Thoracic aorta (tissue), 2 donors: Measurements from ENCODE around the gene CNDP2. TPM values are rescaled to one million over a fixed set of nuclear protein-coding genes. Genes with fewer than 3 reads are reported as not detected.

Source experiments
- ATAC-seq: fragments of 150-250 bp; one replicate; pipeline ENCODE4 v1.8.0; 2017; ENCODE audit warnings: low read depth; ENCODE audit not compliant: insufficient number of reproducible peaks, low FRiP score
- DNase-seq: peaks from one replicate; pipeline ENCODE4 v3.0.0-alpha.2; 2020; ENCODE audit warnings: low spot score
- H3K27ac ChIP-seq, 2 donors: fragments of 200-600 bp; sonication (generic); 1 replicate in 1 of 2; 2 replicates in 1 of 2; pipeline ENCODE4 v1.5.1; 2016; ENCODE audit warnings: mild to moderate bottlenecking in 2 of 2, moderate library complexity in 2 of 2
- H3K27me3 ChIP-seq: fragments of 200-600 bp; sonication (generic); replicated peaks from 2 replicates; pipeline ENCODE4 v1.6.0; 2016; ENCODE audit warnings: mild to moderate bottlenecking; ENCODE audit not compliant: insufficient read depth
- H3K36me3 ChIP-seq: fragments of 200-600 bp; sonication (generic); one replicate; pipeline ENCODE4 v1.5.1; 2016
- H3K4me1 ChIP-seq, 2 donors: fragments of 200-600 bp; sonication (generic); 1 replicate in 1 of 2; 2 replicates in 1 of 2; pipeline versions ENCODE4 v1.5.1 to v1.6.0; 2016; ENCODE audit warnings: low read depth in 2 of 2, mild to moderate bottlenecking in 1 of 2; ENCODE audit not compliant: control insufficient read depth in 1 of 2
- H3K4me3 ChIP-seq: fragments of 200-600 bp; sonication (generic); 2 replicates; pipeline ENCODE4 v1.5.1; 2016; ENCODE audit warnings: mild to moderate bottlenecking
- H3K9me3 ChIP-seq: fragments of 200-600 bp; sonication (generic); 2 replicates; pipeline ENCODE4 v1.5.1; 2016
- total RNA-seq, 2 donors: library from RNA; depleted of rRNA; stranded (reverse); fragments of >200 nt; gene quantifications; one replicate each; pipeline versions ENCODE4 v1.1.0 to v1.2.3, GENCODE V29; 2016
- TF ChIP-seq, protein P1 (sequence below): fragments of 200-600 bp; sonication (generic); IDR thresholded peaks from one replicate; pipeline ENCODE4 v1.5.1; 2019; ENCODE audit warnings: antibody characterized with exemption

CNDP2 gene
- total RNA-seq, 2 donors from 2014 or later: 44.3 to 106 TPM

DNA sequence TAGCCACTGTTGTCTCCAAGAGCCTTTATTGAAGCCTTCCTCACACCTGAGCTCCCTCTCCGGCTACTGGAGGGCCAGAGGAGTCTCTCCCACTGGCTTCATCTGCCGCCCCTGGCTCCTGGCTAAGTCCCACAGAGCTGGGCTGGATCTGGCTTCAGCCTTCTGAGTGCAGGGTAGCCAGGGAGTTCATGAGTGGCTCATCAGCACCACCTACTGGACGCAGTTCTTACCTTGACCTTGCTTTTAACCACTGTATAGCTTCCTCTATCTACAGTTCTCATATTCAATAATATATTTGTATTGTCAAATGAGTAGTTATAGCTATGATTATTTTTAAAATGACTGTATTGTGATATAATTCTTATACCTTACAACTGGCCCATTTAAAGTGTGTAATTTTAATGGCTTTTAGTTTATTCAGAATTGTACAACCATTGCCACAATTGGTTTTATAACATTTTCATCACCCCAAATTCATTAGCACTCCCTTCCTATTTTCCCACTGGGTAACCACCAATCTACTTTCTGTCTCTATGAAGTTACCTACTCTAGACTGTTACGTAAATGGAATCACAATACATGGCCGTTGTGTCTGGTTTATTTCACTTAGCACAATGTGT is 55.9 kb downstream of the CNDP2 start:
- DNase-seq: peak; percentile 50
- ATAC-seq: peak; percentile 89
- peaks cover 9% of the 10 kb centered on the region for H3K9me3 ChIP-seq
- H3K27me3 ChIP-seq: no peaks in the 10 kb centered on the region
- TF ChIP-seq, protein P1, sequence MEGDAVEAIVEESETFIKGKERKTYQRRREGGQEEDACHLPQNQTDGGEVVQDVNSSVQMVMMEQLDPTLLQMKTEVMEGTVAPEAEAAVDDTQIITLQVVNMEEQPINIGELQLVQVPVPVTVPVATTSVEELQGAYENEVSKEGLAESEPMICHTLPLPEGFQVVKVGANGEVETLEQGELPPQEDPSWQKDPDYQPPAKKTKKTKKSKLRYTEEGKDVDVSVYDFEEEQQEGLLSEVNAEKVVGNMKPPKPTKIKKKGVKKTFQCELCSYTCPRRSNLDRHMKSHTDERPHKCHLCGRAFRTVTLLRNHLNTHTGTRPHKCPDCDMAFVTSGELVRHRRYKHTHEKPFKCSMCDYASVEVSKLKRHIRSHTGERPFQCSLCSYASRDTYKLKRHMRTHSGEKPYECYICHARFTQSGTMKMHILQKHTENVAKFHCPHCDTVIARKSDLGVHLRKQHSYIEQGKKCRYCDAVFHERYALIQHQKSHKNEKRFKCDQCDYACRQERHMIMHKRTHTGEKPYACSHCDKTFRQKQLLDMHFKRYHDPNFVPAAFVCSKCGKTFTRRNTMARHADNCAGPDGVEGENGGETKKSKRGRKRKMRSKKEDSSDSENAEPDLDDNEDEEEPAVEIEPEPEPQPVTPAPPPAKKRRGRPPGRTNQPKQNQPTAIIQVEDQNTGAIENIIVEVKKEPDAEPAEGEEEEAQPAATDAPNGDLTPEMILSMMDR: peak; percentile 83
- no peaks in the 10 kb centered on the region for H3K36me3 ChIP-seq
- H3K4me3 ChIP-seq: no peak overlapping the region
- peaks cover 0 to 5% of the 10 kb centered on the region in 2 donors for H3K4me1 ChIP-seq
- no peak overlapping the region for H3K27ac ChIP-seq

DNA sequence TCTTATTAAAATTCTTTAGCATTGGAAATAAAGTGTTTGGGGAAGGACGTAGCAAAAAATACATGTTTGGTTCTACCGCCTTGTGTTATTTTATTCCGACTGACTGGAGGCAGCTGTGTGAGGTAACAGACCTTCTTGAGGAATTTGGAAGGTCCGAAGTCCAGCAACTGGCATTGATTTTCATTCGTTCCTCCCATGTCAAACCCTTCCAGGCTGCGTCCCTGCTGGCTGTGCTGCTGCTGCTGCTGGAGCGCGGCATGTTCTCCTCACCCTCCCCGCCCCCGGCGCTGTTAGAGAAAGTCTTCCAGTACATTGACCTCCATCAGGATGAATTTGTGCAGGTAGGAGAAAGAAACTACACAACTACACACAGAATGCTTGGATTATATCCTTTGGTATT is 60.0 kb downstream of the CNDP2 start:
- no peak overlapping the region for H3K4me3 ChIP-seq
- H3K27me3 ChIP-seq: no peaks in the 10 kb centered on the region
- DNase-seq: no peak
- no peak for ATAC-seq
- H3K4me1 ChIP-seq: no peaks in the 10 kb centered on the region
- TF ChIP-seq, protein P1: no peak
- H3K9me3 ChIP-seq: no peaks in the 10 kb centered on the region
- no peaks in the 10 kb centered on the region for H3K36me3 ChIP-seq
- no peak overlapping the region for H3K27ac ChIP-seq

DNA sequence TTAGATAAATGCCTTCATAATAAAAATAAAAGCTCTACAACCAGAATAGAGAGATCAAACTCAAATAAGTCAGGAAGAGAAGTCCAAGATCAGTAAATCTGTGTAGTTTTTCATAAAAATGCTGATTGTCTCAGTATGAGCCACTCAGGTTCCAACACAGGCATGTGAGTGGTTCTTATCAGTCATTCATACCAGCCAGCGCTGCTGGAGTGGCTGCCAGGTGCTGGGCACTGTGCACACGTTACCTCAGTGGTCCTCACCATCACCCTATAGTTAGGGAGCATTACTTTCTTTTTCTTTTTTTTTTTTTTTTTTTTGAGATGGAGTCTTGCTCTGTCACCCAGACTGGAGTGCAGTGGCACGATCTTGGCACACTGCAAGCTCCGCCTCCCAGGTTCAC is 61.9 kb downstream of the CNDP2 start:
- Histone ChIP-seq H3K4me1 (no peaks in the 10 kb centered on the region), H3K4me3 (no peak overlapping the region), H3K9me3 (no peaks in the 10 kb centered on the region), H3K27ac (no peak overlapping the region), H3K36me3 (no peaks in the 10 kb centered on the region), H3K27me3 (no peaks in the 10 kb centered on the region)
- TF ChIP-seq, protein P1: no peak
- DNase-seq: no peak
- ATAC-seq: no peak

DNA sequence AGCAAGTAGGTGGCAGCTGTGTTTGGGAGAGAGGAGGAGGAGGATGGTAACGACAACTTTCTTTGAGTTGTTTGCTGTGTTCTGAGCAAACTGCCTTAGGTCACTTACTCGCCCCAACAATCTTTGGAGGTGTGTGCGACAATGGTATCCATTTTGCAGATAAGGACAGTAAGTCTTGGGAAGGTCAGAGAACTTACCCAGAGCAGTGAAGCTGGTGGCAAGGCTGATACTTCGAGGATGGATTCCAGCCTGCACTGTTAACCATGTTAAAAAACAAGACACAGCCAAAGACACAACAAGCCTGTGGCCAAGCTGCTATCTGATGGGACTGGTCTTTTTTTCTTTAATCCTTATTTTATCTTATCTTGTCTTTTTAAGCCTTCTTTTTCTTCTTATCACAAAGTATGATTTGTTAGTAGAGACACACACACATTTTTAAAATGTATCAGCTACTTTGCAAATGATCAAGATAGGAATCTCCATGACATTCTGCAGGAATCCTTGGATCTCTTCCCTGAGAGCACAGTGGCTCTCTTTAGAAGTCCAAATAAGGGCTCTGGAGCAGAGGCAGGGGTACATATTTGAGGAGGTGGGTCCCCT is 66.1 kb downstream of the CNDP2 start:
- Histone ChIP-seq H3K4me1 (no peaks in the 10 kb centered on the region), H3K4me3 (no peak overlapping the region), H3K27ac (no peak overlapping the region), H3K36me3 (no peaks in the 10 kb centered on the region), H3K27me3 (no peaks in the 10 kb centered on the region), H3K9me3 (no peaks in the 10 kb centered on the region)
- no peak for ATAC-seq
- TF ChIP-seq, protein P1: no peak
- no peak for DNase-seq

DNA sequence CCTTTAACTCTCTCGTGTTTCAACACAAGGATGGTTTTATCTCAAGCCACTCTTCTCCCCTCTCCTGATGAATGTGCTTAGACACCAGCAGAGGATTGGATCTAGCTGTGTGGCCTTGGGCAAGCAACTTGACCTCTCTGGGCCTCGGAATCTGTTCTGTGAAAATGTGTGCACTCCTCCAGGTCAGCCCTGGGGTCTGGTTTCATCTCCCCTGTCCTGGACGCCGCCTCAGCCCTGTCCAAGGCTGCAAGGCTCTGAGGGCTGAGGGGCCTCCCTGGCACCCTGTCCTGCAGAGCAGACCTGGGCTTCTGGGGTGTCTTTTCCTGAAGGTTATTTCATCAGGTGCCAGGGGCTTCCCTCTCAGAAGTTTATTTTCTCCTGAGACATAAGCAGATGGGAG is 66.6 kb downstream of the CNDP2 start:
- H3K4me3 ChIP-seq: no peak overlapping the region
- no peak for ATAC-seq

More for the DNA sequence above, 66.6 kb downstream of the CNDP2 start:
- no peaks in the 10 kb centered on the region for H3K36me3 ChIP-seq
- TF ChIP-seq, protein P1: no peak
- no peaks in the 10 kb centered on the region for H3K9me3 ChIP-seq
- no peak overlapping the region for H3K27ac ChIP-seq
- H3K27me3 ChIP-seq: no peaks in the 10 kb centered on the region
- no peak for DNase-seq
- no peaks in the 10 kb centered on the region for H3K4me1 ChIP-seq
